ENCODE data around the gene GLB1L2. TPM values are rescaled to one million over a fixed set of nuclear protein-coding genes. Genes with fewer than 3 reads are reported as not detected.

GLB1L2 gene
- total and polyA plus RNA-seq, 2 experiments from 2014 or later = 3.3 to 12.3 TPM

DNA sequence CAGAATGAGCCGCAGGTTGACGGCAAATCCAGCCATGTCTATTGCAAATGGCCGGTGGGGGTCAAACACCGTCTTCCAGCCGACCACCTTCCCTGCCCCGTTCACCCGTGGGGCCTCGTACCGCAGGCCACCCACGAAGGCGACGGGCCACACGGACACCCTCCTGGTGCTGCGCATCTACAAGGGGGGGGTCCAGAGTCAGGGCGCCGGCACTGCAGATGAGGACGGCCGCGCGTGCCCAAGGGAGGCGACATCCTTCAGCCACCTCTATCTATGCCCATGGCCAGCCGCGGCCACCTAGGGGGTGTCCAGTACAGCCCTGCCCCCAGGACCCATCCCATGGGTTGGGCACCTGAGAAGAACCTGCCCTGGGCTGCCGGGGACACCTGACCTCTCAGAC lies 51.0 kb downstream of the GLB1L2 start:
- no peaks in the 10 kb centered on the region for H3K27me3 ChIP-seq (ENCODE audit: insufficient read depth)
- TF ChIP-seq, protein P1, sequence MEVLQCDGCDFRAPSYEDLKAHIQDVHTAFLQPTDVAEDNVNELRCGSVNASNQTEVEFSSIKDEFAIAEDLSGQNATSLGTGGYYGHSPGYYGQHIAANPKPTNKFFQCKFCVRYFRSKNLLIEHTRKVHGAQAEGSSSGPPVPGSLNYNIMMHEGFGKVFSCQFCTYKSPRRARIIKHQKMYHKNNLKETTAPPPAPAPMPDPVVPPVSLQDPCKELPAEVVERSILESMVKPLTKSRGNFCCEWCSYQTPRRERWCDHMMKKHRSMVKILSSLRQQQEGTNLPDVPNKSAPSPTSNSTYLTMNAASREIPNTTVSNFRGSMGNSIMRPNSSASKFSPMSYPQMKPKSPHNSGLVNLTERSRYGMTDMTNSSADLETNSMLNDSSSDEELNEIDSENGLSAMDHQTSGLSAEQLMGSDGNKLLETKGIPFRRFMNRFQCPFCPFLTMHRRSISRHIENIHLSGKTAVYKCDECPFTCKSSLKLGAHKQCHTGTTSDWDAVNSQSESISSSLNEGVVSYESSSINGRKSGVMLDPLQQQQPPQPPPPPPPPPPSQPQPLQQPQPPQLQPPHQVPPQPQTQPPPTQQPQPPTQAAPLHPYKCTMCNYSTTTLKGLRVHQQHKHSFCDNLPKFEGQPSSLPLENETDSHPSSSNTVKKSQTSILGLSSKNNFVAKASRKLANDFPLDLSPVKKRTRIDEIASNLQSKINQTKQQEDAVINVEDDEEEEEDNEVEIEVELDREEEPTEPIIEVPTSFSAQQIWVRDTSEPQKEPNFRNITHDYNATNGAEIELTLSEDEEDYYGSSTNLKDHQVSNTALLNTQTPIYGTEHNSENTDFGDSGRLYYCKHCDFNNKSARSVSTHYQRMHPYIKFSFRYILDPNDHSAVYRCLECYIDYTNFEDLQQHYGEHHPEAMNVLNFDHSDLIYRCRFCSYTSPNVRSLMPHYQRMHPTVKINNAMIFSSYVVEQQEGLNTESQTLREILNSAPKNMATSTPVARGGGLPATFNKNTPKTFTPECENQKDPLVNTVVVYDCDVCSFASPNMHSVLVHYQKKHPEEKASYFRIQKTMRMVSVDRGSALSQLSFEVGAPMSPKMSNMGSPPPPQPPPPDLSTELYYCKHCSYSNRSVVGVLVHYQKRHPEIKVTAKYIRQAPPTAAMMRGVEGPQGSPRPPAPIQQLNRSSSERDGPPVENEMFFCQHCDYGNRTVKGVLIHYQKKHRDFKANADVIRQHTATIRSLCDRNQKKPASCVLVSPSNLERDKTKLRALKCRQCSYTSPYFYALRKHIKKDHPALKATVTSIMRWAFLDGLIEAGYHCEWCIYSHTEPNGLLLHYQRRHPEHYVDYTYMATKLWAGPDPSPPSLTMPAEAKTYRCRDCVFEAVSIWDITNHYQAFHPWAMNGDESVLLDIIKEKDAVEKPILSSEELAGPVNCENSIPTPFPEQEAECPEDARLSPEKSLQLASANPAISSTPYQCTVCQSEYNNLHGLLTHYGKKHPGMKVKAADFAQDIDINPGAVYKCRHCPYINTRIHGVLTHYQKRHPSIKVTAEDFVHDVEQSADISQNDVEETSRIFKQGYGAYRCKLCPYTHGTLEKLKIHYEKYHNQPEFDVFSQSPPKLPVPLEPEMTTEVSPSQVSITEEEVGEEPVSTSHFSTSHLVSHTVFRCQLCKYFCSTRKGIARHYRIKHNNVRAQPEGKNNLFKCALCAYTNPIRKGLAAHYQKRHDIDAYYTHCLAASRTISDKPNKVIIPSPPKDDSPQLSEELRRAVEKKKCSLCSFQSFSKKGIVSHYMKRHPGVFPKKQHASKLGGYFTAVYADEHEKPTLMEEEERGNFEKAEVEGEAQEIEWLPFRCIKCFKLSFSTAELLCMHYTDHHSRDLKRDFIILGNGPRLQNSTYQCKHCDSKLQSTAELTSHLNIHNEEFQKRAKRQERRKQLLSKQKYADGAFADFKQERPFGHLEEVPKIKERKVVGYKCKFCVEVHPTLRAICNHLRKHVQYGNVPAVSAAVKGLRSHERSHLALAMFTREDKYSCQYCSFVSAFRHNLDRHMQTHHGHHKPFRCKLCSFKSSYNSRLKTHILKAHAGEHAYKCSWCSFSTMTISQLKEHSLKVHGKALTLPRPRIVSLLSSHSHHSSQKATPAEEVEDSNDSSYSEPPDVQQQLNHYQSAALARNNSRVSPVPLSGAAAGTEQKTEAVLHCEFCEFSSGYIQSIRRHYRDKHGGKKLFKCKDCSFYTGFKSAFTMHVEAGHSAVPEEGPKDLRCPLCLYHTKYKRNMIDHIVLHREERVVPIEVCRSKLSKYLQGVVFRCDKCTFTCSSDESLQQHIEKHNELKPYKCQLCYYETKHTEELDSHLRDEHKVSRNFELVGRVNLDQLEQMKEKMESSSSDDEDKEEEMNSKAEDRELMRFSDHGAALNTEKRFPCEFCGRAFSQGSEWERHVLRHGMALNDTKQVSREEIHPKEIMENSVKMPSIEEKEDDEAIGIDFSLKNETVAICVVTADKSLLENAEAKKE (CRISPR knock-in tag; IDR thresholded peaks at IDR 0.05) = no peak
- no peak for TF ChIP-seq POLR2AphosphoS5 (IDR thresholded peaks at IDR 0.05; ENCODE audit: low read depth)
- Mint-ChIP-seq H3K27me3 (ENCODE audit: insufficient read depth, low read depth, poor library complexity) (peaks cover 6% of the 10 kb centered on the region), H3K9me3 (no peaks in the 10 kb centered on the region), H3K27ac (no peak overlapping the region), H3K36me3 (ENCODE audit: low read depth) (peaks cover 29% of the 10 kb centered on the region), H3K4me1 (peaks cover 12% of the 10 kb centered on the region), H3K4me3 (no peak overlapping the region)
- H3K4me1 ChIP-seq (ENCODE audit: insufficient read depth) = no peaks in the 10 kb centered on the region
- no peaks in the 10 kb centered on the region for H3K79me2 ChIP-seq (replicated peaks; ENCODE audit: insufficient read depth)
- H3K4me3 ChIP-seq = no peak overlapping the region
- H2AFZ ChIP-seq = no peak overlapping the region
- H4K20me1 ChIP-seq (replicated peaks; ENCODE audit: insufficient read depth) = 0 out of 2 replicates have a peak, but pooled peaks cover 3% of the 10 kb centered on the region
- H3K36me3 ChIP-seq (ENCODE audit: insufficient read depth) = no peaks in the 10 kb centered on the region
- no peak overlapping the region for H3K4me2 ChIP-seq
- H3F3A ChIP-seq (replicated peaks; ENCODE audit: low read depth) = no peaks in the 10 kb centered on the region
- DNase-seq (ENCODE audit: low spot score) (no peak), ATAC-seq (no peak)
- H3K9me2 ChIP-seq (ENCODE audit: insufficient read depth) = no peaks in the 10 kb centered on the region
- no peak overlapping the region for H3K27ac ChIP-seq (ENCODE audit: low read depth)

DNA sequence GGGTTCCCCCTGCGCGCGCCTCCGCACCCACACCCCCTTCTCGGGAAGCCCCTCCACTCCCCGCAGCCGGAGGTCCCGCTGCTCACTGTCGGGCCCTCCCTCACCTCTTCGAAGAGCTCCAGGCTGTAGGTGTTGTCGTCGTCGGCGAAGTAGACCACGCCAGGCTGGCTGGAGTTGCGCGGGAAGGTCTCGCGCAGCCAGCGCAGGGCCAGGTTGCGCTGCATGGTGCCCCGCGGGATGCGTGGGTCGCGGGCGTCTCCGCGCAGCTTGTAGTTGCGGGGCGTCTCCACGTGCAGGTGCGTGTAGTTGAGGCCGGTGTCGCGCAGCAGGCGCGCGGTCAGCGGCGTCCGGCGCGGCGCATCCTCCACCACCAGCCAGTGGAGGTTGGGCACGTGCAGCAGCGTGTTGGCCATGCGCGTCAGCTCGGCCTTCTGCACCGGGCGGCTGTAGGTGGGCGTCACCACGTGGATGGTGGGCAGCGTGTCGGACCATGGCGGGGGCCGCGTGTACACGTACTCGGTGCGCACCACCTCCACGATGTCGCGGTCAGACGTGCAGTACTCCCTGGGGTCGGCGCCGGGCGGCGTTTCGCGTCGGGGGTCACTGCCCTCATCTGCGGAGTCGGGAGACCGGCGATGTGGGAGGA lies 51.9 kb downstream of the GLB1L2 start:
- no peak overlapping the region for H3K27ac ChIP-seq (ENCODE audit: low read depth)
- H3K4me1 Mint-ChIP-seq = peaks cover 12% of the 10 kb centered on the region
- H4K20me1 ChIP-seq (replicated peaks; ENCODE audit: insufficient read depth) = peaks cover 8% of the 10 kb centered on the region; the same call in 1 of the 2 replicates
- H3K27ac Mint-ChIP-seq = no peak overlapping the region
- DNase-seq (ENCODE audit: low spot score) = no peak
- ATAC-seq = no peak
- no peaks in the 10 kb centered on the region for H3F3A ChIP-seq (replicated peaks; ENCODE audit: low read depth)
- H3K27me3 ChIP-seq (ENCODE audit: insufficient read depth) = no peaks in the 10 kb centered on the region
- H2AFZ ChIP-seq = no peak overlapping the region
- no peak overlapping the region for H3K4me3 ChIP-seq
- H3K27me3 Mint-ChIP-seq (ENCODE audit: insufficient read depth, low read depth, poor library complexity) = peaks cover 6% of the 10 kb centered on the region
- no peaks in the 10 kb centered on the region for H3K36me3 ChIP-seq (ENCODE audit: insufficient read depth)
- no peaks in the 10 kb centered on the region for H3K9me3 Mint-ChIP-seq
- H3K4me2 ChIP-seq = no peak overlapping the region
- H3K79me2 ChIP-seq (replicated peaks; ENCODE audit: insufficient read depth) = no peaks in the 10 kb centered on the region
- no peaks in the 10 kb centered on the region for H3K9me2 ChIP-seq (ENCODE audit: insufficient read depth)
- H3K4me3 Mint-ChIP-seq = no peak overlapping the region
- peaks cover 29% of the 10 kb centered on the region for H3K36me3 Mint-ChIP-seq (ENCODE audit: low read depth)
- no peaks in the 10 kb centered on the region for H3K4me1 ChIP-seq (ENCODE audit: insufficient read depth)
- TF ChIP-seq ZNF114 (CRISPR knock-in tag; IDR thresholded peaks at IDR 0.05) = no peak
- TF ChIP-seq POLR2AphosphoS5 (IDR thresholded peaks at IDR 0.05; ENCODE audit: low read depth) = no peak
- TF ChIP-seq, protein P2, sequence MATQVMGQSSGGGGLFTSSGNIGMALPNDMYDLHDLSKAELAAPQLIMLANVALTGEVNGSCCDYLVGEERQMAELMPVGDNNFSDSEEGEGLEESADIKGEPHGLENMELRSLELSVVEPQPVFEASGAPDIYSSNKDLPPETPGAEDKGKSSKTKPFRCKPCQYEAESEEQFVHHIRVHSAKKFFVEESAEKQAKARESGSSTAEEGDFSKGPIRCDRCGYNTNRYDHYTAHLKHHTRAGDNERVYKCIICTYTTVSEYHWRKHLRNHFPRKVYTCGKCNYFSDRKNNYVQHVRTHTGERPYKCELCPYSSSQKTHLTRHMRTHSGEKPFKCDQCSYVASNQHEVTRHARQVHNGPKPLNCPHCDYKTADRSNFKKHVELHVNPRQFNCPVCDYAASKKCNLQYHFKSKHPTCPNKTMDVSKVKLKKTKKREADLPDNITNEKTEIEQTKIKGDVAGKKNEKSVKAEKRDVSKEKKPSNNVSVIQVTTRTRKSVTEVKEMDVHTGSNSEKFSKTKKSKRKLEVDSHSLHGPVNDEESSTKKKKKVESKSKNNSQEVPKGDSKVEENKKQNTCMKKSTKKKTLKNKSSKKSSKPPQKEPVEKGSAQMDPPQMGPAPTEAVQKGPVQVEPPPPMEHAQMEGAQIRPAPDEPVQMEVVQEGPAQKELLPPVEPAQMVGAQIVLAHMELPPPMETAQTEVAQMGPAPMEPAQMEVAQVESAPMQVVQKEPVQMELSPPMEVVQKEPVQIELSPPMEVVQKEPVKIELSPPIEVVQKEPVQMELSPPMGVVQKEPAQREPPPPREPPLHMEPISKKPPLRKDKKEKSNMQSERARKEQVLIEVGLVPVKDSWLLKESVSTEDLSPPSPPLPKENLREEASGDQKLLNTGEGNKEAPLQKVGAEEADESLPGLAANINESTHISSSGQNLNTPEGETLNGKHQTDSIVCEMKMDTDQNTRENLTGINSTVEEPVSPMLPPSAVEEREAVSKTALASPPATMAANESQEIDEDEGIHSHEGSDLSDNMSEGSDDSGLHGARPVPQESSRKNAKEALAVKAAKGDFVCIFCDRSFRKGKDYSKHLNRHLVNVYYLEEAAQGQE (IDR thresholded peaks at IDR 0.05; ENCODE audit: unreplicated experiment) = no peak
- TF ChIP-seq STAT1 (IDR thresholded peaks at IDR 0.05; ENCODE audit: unreplicated experiment) = no peak
- no peak for TF ChIP-seq CREB1 (CRISPR knock-in tag; IDR thresholded peaks at IDR 0.05; ENCODE audit: low read depth)
- no peak for TF ChIP-seq ZNF331 (CRISPR knock-in tag; IDR thresholded peaks at IDR 0.05; ENCODE audit: low read depth)
- TF ChIP-seq, protein P3, sequence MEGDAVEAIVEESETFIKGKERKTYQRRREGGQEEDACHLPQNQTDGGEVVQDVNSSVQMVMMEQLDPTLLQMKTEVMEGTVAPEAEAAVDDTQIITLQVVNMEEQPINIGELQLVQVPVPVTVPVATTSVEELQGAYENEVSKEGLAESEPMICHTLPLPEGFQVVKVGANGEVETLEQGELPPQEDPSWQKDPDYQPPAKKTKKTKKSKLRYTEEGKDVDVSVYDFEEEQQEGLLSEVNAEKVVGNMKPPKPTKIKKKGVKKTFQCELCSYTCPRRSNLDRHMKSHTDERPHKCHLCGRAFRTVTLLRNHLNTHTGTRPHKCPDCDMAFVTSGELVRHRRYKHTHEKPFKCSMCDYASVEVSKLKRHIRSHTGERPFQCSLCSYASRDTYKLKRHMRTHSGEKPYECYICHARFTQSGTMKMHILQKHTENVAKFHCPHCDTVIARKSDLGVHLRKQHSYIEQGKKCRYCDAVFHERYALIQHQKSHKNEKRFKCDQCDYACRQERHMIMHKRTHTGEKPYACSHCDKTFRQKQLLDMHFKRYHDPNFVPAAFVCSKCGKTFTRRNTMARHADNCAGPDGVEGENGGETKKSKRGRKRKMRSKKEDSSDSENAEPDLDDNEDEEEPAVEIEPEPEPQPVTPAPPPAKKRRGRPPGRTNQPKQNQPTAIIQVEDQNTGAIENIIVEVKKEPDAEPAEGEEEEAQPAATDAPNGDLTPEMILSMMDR (conservative IDR thresholded peaks at IDR 0.05; ENCODE audit: low read depth in 2 of 2) = no peak
- no peak for TF ChIP-seq EZH2 (IDR thresholded peaks at IDR 0.05; ENCODE audit: low read depth, unreplicated experiment)
- no peak for TF ChIP-seq JUNB (IDR thresholded peaks at IDR 0.05; ENCODE audit: unreplicated experiment)

Measured in GM23338 (cell line).